CD8-positive, alpha-beta memory T cell (primary cell): ENCODE data around the gene GARIN5B. TPM values are rescaled to one million over a fixed set of nuclear protein-coding genes. Genes with fewer than 3 reads are reported as not detected.

ENCODE experiments used
- CTCF ChIA-PET: fragments of 350-600 bp; sonication (Branson Sonifier 250); formaldehyde crosslinking; loops from one replicate; lab custom pipeline; 2021; ENCODE audit warnings: antibody characterized with exemption; lab: Charles Lee
- POLR2A ChIA-PET: fragments of 350-600 bp; sonication (Branson Sonifier 250); formaldehyde crosslinking; loops from one replicate; lab custom pipeline; 2021; ENCODE audit warnings: antibody characterized with exemption; lab: Charles Lee
- DNase-seq, 5 donors: peaks; one replicate each; pipeline versions ENCODE4 v3.0.0 to v3.0.0-alpha.2; 2020 to 2022; ENCODE audit warnings: mixed read lengths in 1 of 5
- H3K27ac ChIP-seq: one replicate; pipeline ENCODE4 v1.7.0; 2013; ENCODE audit warnings: low read depth, mild to moderate bottlenecking, low read length, moderate library complexity
- H3K27me3 ChIP-seq: 2 replicates; pipeline ENCODE4 v1.7.0; 2013; ENCODE audit warnings: low read length, mild to moderate bottlenecking; ENCODE audit not compliant: insufficient read depth, poor library complexity, severe bottlenecking
- H3K36me3 ChIP-seq: 2 replicates; pipeline ENCODE4 v1.7.0; 2013; ENCODE audit warnings: mild to moderate bottlenecking, low read length, moderate library complexity; ENCODE audit not compliant: insufficient read depth
- H3K4me1 ChIP-seq: 2 replicates; pipeline ENCODE4 v1.7.0; 2013; ENCODE audit warnings: mild to moderate bottlenecking, low read length, moderate library complexity; ENCODE audit not compliant: insufficient read depth
- H3K4me3 ChIP-seq: 2 replicates; pipeline ENCODE4 v1.7.0; 2013; ENCODE audit warnings: mild to moderate bottlenecking, low read length
- H3K9me3 ChIP-seq: 2 replicates; pipeline ENCODE4 v1.7.0; 2013; ENCODE audit warnings: mild to moderate bottlenecking, low read length
- H3K27ac Mint-ChIP-seq, 8 donors: one replicate each; pipeline ENCODE4 v1.8.0; 2020 to 2021; ENCODE audit warnings: mixed read lengths in 8 of 8, mild to moderate bottlenecking in 6 of 8, inconsistent platforms in 3 of 8, moderate library complexity in 3 of 8
- H3K27me3 Mint-ChIP-seq, 2 donors: one replicate each; pipeline ENCODE4 v1.8.0; 2020 to 2021; ENCODE audit warnings: mixed read lengths in 2 of 2, mild to moderate bottlenecking in 1 of 2, moderate library complexity in 1 of 2
- H3K36me3 Mint-ChIP-seq, 3 donors: one replicate each; pipeline ENCODE4 v1.8.0; 2020 to 2021; ENCODE audit warnings: mixed read lengths in 3 of 3, inconsistent platforms in 1 of 3, mild to moderate bottlenecking in 1 of 3
- H3K4me1 Mint-ChIP-seq, 3 donors: one replicate each; pipeline ENCODE4 v1.8.0; 2020 to 2021; ENCODE audit warnings: mixed read lengths in 3 of 3, inconsistent platforms in 1 of 3, mild to moderate bottlenecking in 1 of 3
- H3K4me3 Mint-ChIP-seq, 7 donors: one replicate each; pipeline ENCODE4 v1.8.0; 2020 to 2021; ENCODE audit warnings: mixed read lengths in 7 of 7, mild to moderate bottlenecking in 6 of 7, moderate library complexity in 4 of 7, inconsistent platforms in 2 of 7
- H3K9me3 Mint-ChIP-seq, 5 donors: one replicate each; pipeline ENCODE4 v1.8.0; 2020 to 2022; ENCODE audit warnings: mixed read lengths in 5 of 5, mild to moderate bottlenecking in 3 of 5, moderate library complexity in 2 of 5, inconsistent platforms in 1 of 5
- polyA plus RNA-seq: library from polyadenylated mRNA; unstranded; fragments of 300-500 nt; fragmentation: Illumina TruSeq; gene quantifications from one replicate; pipeline ENCODE4 v1.2.3, GENCODE V29; 2021
- total RNA-seq, 2 experiments: library from RNA; stranded (reverse); gene quantifications; one replicate each; pipeline ENCODE4 v1.2.3, GENCODE V29; 2021

GARIN5B gene
- total and polyA plus RNA-seq, 3 experiments from 2014 or later, result not detected

DNA sequence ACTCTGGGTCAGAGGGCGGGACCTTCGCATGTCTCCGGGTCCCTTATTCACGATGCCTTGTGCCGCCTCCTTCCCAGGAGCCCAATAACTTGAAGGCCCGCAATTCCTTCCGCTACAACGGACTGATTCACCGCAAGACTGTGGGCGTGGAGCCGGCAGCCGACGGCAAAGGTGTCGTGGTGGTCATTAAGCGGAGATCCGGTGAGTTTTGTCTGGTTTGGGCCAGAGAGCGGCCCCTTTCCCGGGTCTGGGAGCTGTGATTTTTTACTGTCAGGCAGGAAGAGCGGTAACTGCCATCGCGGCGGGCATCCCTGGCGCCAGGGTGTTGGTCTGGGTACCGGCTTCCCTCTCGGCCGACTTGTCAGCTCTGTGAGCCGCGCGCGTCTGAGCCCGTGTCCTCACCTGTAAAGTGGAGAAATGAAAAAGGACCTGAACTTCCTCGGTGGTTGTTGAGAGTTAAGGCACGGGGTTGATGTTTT lies 23.5 kb upstream of the GARIN5B start:
- Histone ChIP-seq H3K9me3 (no peaks in the 10 kb centered on the region), H3K4me3 (peak overlapping the region; percentile 99), H3K27me3 (no peaks in the 10 kb centered on the region), H3K4me1 (peaks cover 57% of the 10 kb centered on the region), H3K36me3 (peaks cover 28% of the 10 kb centered on the region), H3K27ac (peak overlapping the region; percentile 99)
- H3K9me3 Mint-ChIP-seq, result no peaks in the 10 kb centered on the region
- ChIA-PET CTCF (no interaction called here), POLR2A (interaction anchor here (1.0 to 2.6 kb wide), 2 partner anchors 19 to 21 kb away, joined by 3 to 14 read pairs; partner anchors contain the start of gene UBE2S)
- H3K27me3 Mint-ChIP-seq, result peaks cover 0 to 10% of the 10 kb centered on the region in 2 donors
- H3K36me3 Mint-ChIP-seq, result peaks cover 3 to 61% (median 5%) of the 10 kb centered on the region in 3 donors
- peak overlapping the region; percentile 97 to 100 (median 99) for H3K4me3 Mint-ChIP-seq
- peaks cover 62 to 86% (median 72%) of the 10 kb centered on the region in 3 donors for H3K4me1 Mint-ChIP-seq
- no peak for DNase-seq
- H3K27ac Mint-ChIP-seq, result peak overlapping the region; percentile 97 to 100 (median 99)

DNA sequence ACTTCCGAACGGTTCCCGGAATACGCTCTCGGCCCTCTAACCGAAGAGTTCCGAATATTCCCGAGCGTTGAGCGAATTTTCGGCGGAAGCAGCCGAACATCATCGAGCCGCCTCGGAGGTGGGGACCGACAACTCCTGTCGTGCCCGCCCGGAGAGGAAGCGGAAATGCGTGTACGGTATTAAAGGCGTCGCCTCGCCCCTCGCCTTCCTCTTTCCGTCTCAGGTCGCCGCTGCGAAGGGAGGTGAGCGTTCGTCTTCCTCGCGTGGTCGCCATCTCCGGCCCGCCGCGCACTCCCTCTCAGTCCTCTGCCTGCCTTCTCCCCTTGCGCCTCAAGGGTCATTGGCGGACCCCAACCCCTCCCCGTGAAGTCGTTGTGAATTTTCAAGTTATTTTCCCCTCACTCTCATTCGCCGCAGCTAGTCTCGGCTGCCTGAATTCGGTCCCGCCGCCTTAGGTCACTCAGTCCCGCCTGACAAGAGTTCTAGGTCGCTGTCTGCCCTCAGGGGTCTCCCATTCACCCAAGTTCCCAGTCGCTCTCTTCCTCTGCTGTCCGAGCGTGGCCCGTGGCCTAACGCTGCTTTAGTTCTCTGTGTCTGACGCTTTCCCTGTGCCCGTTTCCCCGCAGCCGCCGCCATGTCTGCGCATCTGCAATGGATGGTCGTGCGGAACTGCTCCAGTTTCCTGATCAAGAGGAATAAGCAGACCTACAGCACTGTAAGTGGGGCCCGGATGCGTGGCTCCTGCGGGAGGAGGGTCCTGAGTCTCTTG lies 22.8 kb upstream of the GARIN5B start, which contains the start of gene RPL28:
Gene RPL28, plus strand, starts transcription at position 209 of the 769 bp plus-strand sequence. Its CDS starts 426 bp downstream, at position 635.
- no peaks in the 10 kb centered on the region for H3K9me3 Mint-ChIP-seq
- Histone ChIP-seq H3K27ac (peak within 1 kb of the TSS; percentile 99), H3K27me3 (no peaks in the 10 kb centered on the region), H3K4me1 (peaks cover 57% of the 10 kb centered on the region), H3K9me3 (no peaks in the 10 kb centered on the region), H3K4me3 (peak within 1 kb of the TSS; percentile 99), H3K36me3 (peaks cover 28% of the 10 kb centered on the region)
- peaks cover 65 to 82% (median 69%) of the 10 kb centered on the region in 3 donors for H3K4me1 Mint-ChIP-seq
- peaks cover 3 to 54% (median 5%) of the 10 kb centered on the region in 3 donors for H3K36me3 Mint-ChIP-seq
- peaks cover 0 to 10% of the 10 kb centered on the region in 2 donors for H3K27me3 Mint-ChIP-seq
- H3K4me3 Mint-ChIP-seq, result peak within 1 kb of the TSS; percentile 97 to 100 (median 99)
- CTCF ChIA-PET, result no interaction called here
- DNase-seq, result peak; percentile 96 to 99 (median 98)
- peak within 1 kb of the TSS; percentile 97 to 100 (median 99) for H3K27ac Mint-ChIP-seq
- POLR2A ChIA-PET, result interaction anchor here (1.0 to 2.6 kb wide), 2 partner anchors 20 to 21 kb away, joined by 3 to 14 read pairs; partner anchors contain the start of gene UBE2S

DNA sequence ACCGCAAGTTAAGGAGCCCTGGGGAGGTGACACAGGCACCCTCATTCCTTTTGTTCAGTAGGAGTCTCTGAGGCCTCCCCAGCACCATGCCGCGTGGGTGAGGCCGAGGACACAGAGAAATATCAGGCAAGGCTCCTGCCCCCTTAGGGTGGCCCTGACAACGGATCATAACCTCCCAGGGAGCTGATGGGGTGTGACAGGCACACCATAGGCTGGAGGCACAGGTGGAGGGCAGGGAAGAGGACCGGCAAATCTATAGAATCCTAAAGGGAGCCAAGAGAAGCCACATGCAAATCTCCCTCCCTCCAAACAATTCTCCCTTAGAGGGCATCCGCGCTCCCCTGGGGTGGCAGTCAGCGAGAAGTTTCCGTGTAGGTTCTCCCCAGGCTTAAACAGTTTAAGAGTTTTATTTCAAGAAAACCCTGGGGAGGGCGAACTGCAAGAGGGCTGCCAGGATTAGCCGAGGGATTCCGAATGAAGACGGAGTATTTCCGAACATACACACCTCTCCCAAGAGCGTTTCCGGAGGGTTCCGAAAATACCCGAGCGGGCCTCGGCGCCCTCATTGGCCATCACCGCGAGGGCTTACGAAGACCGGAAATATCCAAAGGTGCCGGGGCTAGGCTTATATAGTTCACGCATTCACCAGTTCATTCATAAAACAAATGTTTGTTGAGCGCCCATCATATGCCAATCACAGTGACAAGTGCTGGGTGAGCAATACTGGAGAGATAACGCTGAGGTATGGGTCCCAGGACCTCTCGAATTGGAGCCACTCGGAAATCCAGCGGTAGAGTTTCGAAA lies 22.1 kb upstream of the GARIN5B start:
- Mint-ChIP-seq H3K27me3 (peaks cover 0 to 10% of the 10 kb centered on the region in 2 donors), H3K9me3 (no peaks in the 10 kb centered on the region), H3K36me3 (peaks cover 3 to 48% (median 5%) of the 10 kb centered on the region in 3 donors), H3K4me1 (peaks cover 60 to 75% (median 64%) of the 10 kb centered on the region in 3 donors), H3K27ac (peak overlapping the region; percentile 97 to 100 (median 99)), H3K4me3 (peak overlapping the region; percentile 97 to 100 (median 99))
- CTCF ChIA-PET, result interaction anchor here (0.9 to 3.1 kb wide), 10 partner anchors 9 to 130 kb away, joined by 3 to 22 read pairs (median 4); partner anchors contain the start of genes KMT5C and PPP6R1
- H3K27ac ChIP-seq, result peak overlapping the region; percentile 99
- peak; percentile 93 to 98 (median 96) for DNase-seq
- H3K36me3 ChIP-seq, result peaks cover 28% of the 10 kb centered on the region
- POLR2A ChIA-PET, result interaction anchor here (0.9 to 2.6 kb wide), 12 partner anchors 21 to 269 kb away, joined by 3 to 20 read pairs (median 4); partner anchors contain the start of genes HSPBP1, KMT5C, PPP6R1 and UBE2S
- H3K4me1 ChIP-seq, result peaks cover 56% of the 10 kb centered on the region
- no peaks in the 10 kb centered on the region for H3K27me3 ChIP-seq
- no peaks in the 10 kb centered on the region for H3K9me3 ChIP-seq
- peak overlapping the region; percentile 99 for H3K4me3 ChIP-seq

DNA sequence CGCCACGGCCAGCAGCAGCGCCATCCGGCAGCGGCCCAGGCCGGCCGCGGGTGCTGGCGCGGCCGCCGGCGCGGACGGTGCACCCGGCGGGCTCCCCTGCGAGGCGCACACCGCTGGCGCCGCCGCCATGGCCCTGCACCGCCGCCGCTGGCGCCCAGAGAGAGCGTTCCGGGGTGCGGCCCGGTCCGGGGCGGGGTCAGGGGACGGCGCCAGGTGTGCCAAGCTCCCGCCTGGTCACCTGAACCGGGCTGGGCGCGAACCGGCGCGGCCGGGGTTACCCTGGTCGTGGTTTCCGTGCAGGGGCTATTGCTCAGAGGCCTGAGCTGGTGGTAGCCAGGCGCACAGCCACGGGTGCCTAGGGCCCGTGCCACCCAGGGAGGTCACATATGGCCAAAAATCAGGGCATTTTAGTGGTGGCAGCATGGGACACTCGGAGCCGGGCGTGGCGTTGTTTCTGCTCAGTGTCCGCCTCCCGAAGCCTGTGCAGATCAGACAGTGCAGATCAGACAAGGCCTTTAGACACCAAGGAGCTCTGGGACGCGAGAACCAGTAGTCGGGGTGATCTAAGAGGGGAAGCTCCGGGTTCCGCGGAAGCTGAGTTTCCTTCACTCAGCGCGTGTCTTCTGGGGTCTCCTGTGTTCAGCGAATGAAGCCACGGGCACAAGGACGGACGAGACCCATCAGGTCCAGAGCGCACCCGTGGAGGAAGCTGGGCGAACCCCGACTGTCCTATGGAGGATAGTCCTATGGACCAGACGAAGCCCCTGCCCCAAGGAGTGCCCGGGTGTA lies 21.3 kb upstream of the GARIN5B start, which contains the start of gene TMEM238:
Gene TMEM238, minus strand, starts transcription at position 162 of the 789 bp plus-strand sequence. Its CDS starts 33 bp downstream, at position 129.
- peaks cover 3 to 40% (median 7%) of the 10 kb centered on the region in 3 donors for H3K36me3 Mint-ChIP-seq

DNA sequence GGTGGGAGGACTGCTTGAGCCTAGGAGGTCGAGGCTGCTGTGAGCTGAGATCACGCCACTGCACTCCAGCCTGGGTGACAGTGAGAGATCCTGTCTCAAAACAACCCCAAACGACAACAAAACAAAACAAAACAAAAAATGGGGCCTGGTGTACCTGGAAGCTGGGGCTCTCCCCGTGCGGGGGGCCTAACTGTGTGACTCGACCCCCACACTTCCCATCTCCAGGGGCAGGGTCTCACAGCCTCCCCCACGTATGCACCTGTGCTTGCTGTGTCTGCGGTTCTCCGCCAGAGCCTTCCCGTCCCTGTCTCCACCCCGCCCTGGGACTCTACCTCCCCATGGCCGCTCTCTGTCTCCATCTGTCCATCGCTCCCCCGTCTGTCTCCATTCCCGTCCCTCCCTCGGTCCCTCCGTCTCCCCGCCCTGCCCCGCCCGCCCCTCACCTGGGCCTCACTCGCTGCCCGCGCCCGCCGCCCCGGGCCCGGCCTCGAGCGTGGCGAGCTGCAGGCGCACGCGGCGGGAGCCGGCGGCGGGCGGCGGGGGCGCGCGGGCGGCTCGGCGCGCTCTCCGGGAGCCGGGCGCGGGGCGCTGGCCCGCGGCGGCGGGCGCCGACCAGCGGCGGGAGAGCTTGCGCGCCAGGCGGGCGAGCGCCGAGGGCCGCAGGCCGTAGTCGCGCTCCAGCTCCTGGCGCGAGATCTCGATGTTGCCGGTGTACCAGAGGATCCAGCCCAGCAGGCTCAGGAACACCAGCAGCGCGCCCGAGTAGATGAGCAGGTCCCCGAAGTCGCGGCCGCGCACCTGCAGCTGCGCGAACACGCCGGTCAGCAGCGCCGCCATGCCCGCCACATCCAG lies 20.4 kb upstream of the GARIN5B start:
- H3K36me3 ChIP-seq, result peaks cover 22% of the 10 kb centered on the region
- Mint-ChIP-seq H3K4me1 (peaks cover 46 to 60% (median 51%) of the 10 kb centered on the region in 3 donors), H3K9me3 (no peaks in the 10 kb centered on the region), H3K27ac (peak overlapping the region; percentile 41 to 91 (median 86)), H3K36me3 (peaks cover 3 to 32% (median 7%) of the 10 kb centered on the region in 3 donors), H3K27me3 (peaks cover 0 to 9% of the 10 kb centered on the region in 2 donors), H3K4me3 (peak overlapping the region; percentile 82 to 92 (median 85))
- H3K9me3 ChIP-seq, result no peaks in the 10 kb centered on the region
- no peaks in the 10 kb centered on the region for H3K27me3 ChIP-seq
- H3K27ac ChIP-seq, result peak overlapping the region; percentile 99
- ChIA-PET CTCF (interaction anchor here (0.6 to 3.1 kb wide), 13 partner anchors 11 to 295 kb away, joined by 3 to 22 read pairs (median 5); partner anchors contain the start of genes KMT5C and PPP6R1), POLR2A (interaction anchor here (0.5 to 2.3 kb wide), 11 partner anchors 8 to 251 kb away, joined by 3 to 20 read pairs (median 4); partner anchors contain the start of genes HSPBP1, KMT5C, PPP6R1 and UBE2S)
- H3K4me1 ChIP-seq, result peaks cover 40% of the 10 kb centered on the region
- H3K4me3 ChIP-seq, result peak overlapping the region; percentile 54
- DNase-seq, result peak in 3 of 5 donors; percentile 39 to 61 (median 48)

More for the DNA sequence above, 21.3 kb upstream of the GARIN5B start, which contains the start of gene TMEM238:
- no peaks in the 10 kb centered on the region for H3K27me3 ChIP-seq
- H3K4me1 ChIP-seq, result peaks cover 48% of the 10 kb centered on the region
- H3K27ac ChIP-seq, result peak within 1 kb of the TSS; percentile 99
- CTCF ChIA-PET, result interaction anchor here (0.6 to 3.1 kb wide), 14 partner anchors 10 to 296 kb away, joined by 3 to 22 read pairs (median 4); partner anchors contain the start of genes KMT5C and PPP6R1
- peaks cover 28% of the 10 kb centered on the region for H3K36me3 ChIP-seq
- peaks cover 52 to 67% (median 56%) of the 10 kb centered on the region in 3 donors for H3K4me1 Mint-ChIP-seq
- H3K27me3 Mint-ChIP-seq, result peaks cover 0 to 10% of the 10 kb centered on the region in 2 donors
- no peaks in the 10 kb centered on the region for H3K9me3 Mint-ChIP-seq
- peak within 1 kb of the TSS; percentile 97 to 100 (median 99) for H3K27ac Mint-ChIP-seq
- H3K4me3 ChIP-seq, result peak within 1 kb of the TSS; percentile 99
- H3K4me3 Mint-ChIP-seq, result peak within 1 kb of the TSS; percentile 97 to 100 (median 99)
- DNase-seq, result peak in 3 of 5 donors; percentile 26 to 46 (median 41)
- POLR2A ChIA-PET, result interaction anchor here (0.5 to 2.3 kb wide), 15 partner anchors 9 to 342 kb away, joined by 3 to 20 read pairs (median 4); partner anchors contain the start of genes HSPBP1, KMT5C, PPP6R1 and UBE2S
- H3K9me3 ChIP-seq, result no peaks in the 10 kb centered on the region

DNA sequence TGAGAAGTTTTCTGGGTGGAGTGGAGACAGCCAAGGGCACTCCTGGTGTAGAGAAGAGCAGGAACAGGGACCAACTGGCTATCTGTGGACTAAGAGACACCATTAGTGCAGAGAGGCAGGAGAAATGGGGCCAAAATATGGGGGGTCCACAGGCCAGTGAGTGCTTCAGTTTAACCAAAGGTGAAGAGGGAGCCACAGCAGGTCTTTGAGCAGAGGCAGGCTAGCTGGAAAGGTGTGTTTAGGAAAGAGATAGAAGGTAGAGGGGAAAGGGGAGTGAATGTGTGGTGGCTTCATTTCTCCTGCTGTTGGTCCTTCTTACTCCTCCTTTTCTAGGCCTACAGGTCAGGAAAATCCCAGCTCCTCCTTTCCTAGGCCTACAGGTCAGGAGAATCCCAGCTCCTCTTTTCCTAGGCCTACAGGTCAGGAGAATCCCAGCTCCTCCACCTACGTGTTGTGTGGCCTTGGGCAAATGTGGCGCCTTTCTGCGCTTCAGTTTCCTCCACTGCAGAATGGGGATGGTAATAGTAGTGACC lies 19.5 kb upstream of the GARIN5B start:
- Mint-ChIP-seq H3K27me3 (peaks cover 0 to 10% of the 10 kb centered on the region in 2 donors), H3K36me3 (peaks cover 3 to 22% (median 7%) of the 10 kb centered on the region in 3 donors), H3K4me3 (peak overlapping the region; percentile 82 to 92 (median 85)), H3K4me1 (peaks cover 37 to 51% (median 45%) of the 10 kb centered on the region in 3 donors), H3K27ac (peak overlapping the region; percentile 41 to 91 (median 80)), H3K9me3 (no peaks in the 10 kb centered on the region)
- Histone ChIP-seq H3K36me3 (peaks cover 12% of the 10 kb centered on the region), H3K4me3 (peak overlapping the region; percentile 54), H3K9me3 (no peaks in the 10 kb centered on the region), H3K27me3 (no peaks in the 10 kb centered on the region), H3K27ac (peak overlapping the region; percentile 70), H3K4me1 (peaks cover 31% of the 10 kb centered on the region)
- no peak for DNase-seq
- CTCF ChIA-PET, result interaction anchor here (1.9 to 3.1 kb wide), 3 partner anchors 81 to 241 kb away, joined by 5 to 22 read pairs (median 12); no protein-coding TSS in a partner anchor
- POLR2A ChIA-PET, result interaction anchor here (1.1 to 1.4 kb wide), 2 partner anchors 44 to 81 kb away, joined by 3 to 5 read pairs; no protein-coding TSS in a partner anchor
